ENCODE measurements around the gene CFAP299. TPM values are rescaled to one million over a fixed set of nuclear protein-coding genes. Genes with fewer than 3 reads are reported as not detected.

The CFAP299 gene
- total and polyA plus RNA-seq, 2 experiments from 2014 or later, result 0.24 to 1.4 TPM

GRCh38 chr4:80948141-80948540, 612.6 kb downstream of the CFAP299 start:
- Histone ChIP-seq H3K9me3 (ENCODE audit: low read depth) (no peaks in the 10 kb centered on the region), H3K36me3 (no peaks in the 10 kb centered on the region), H3K4me3 (no peak overlapping the region), H3K27me3 (peaks cover 4% of the 10 kb centered on the region), H3K4me1 (ENCODE audit: low read depth) (no peaks in the 10 kb centered on the region), H3K27ac (no peak overlapping the region)
- no peak for DNase-seq (ENCODE audit: low read depth in 1 of 2, low spot score in 1 of 2)
- TF ChIP-seq CTCF (IDR thresholded peaks at IDR 0.05; ENCODE audit: low read depth, low read length), result no peak

GRCh38 chr4:80948995-80949394, 613.5 kb downstream of the CFAP299 start:
- Histone ChIP-seq H3K9me3 (ENCODE audit: low read depth) (no peaks in the 10 kb centered on the region), H3K27me3 (peaks cover 4% of the 10 kb centered on the region), H3K27ac (no peak overlapping the region), H3K4me3 (no peak overlapping the region), H3K4me1 (ENCODE audit: low read depth) (no peaks in the 10 kb centered on the region), H3K36me3 (no peaks in the 10 kb centered on the region)
- no peak for DNase-seq (ENCODE audit: low read depth in 1 of 2, low spot score in 1 of 2)
- TF ChIP-seq CTCF (IDR thresholded peaks at IDR 0.05; ENCODE audit: low read depth, low read length), result no peak

- no peaks in the 10 kb centered on the region for H3K27me3 ChIP-seq
- no peaks in the 10 kb centered on the region for H3K4me1 ChIP-seq (ENCODE audit: low read depth)
- no peaks in the 10 kb centered on the region for H3K9me3 ChIP-seq (ENCODE audit: low read depth)
- H3K4me3 ChIP-seq, result no peak overlapping the region
- no peaks in the 10 kb centered on the region for H3K36me3 ChIP-seq
- H3K27ac ChIP-seq, result no peak overlapping the region
- DNase-seq (ENCODE audit: low read depth in 1 of 2, low spot score in 1 of 2), result no peak
- TF ChIP-seq CTCF (IDR thresholded peaks at IDR 0.05; ENCODE audit: low read depth, low read length), result no peak
These were observed 620.9 kb downstream of the CFAP299 start for GRCh38 chr4:80956421-80956820.

- no peak for DNase-seq (ENCODE audit: low read depth in 1 of 2, low spot score in 1 of 2)
- Histone ChIP-seq H3K4me1 (ENCODE audit: low read depth) (no peaks in the 10 kb centered on the region), H3K27me3 (no peaks in the 10 kb centered on the region), H3K27ac (no peak overlapping the region), H3K4me3 (no peak overlapping the region), H3K9me3 (ENCODE audit: low read depth) (no peaks in the 10 kb centered on the region), H3K36me3 (no peaks in the 10 kb centered on the region)
- no peak for TF ChIP-seq CTCF (IDR thresholded peaks at IDR 0.05; ENCODE audit: low read depth, low read length)
These were observed 627.5 kb downstream of the CFAP299 start for GRCh38 chr4:80963051-80963450.

- DNase-seq (ENCODE audit: low read depth in 1 of 2, low spot score in 1 of 2), result no peak
- Histone ChIP-seq H3K9me3 (ENCODE audit: low read depth) (no peaks in the 10 kb centered on the region), H3K4me3 (no peak overlapping the region), H3K27ac (no peak overlapping the region), H3K27me3 (no peaks in the 10 kb centered on the region), H3K36me3 (no peaks in the 10 kb centered on the region), H3K4me1 (ENCODE audit: low read depth) (no peaks in the 10 kb centered on the region)
- no peak for TF ChIP-seq CTCF (IDR thresholded peaks at IDR 0.05; ENCODE audit: low read depth, low read length)
These were observed 631.8 kb downstream of the CFAP299 start for GRCh38 chr4:80967346-80967745.

GRCh38 chr4:80980239-80980638, 644.7 kb downstream of the CFAP299 start:
- H3K9me3 ChIP-seq (ENCODE audit: low read depth), result no peaks in the 10 kb centered on the region
- H3K27ac ChIP-seq, result no peak overlapping the region
- no peak overlapping the region for H3K4me3 ChIP-seq
- no peaks in the 10 kb centered on the region for H3K4me1 ChIP-seq (ENCODE audit: low read depth)
- no peak for DNase-seq (ENCODE audit: low read depth in 1 of 2, low spot score in 1 of 2)
- no peaks in the 10 kb centered on the region for H3K27me3 ChIP-seq
- H3K36me3 ChIP-seq, result no peaks in the 10 kb centered on the region
- no peak for TF ChIP-seq CTCF (IDR thresholded peaks at IDR 0.05; ENCODE audit: low read depth, low read length)
